NCI-H1436 treated with DMSO at 0.1 percent for 48 hours (cell line): ENCODE results near the gene GAK.
"Not testable (repeated sequence)": the region's sequence is repeated elsewhere in the genome, so short reads cannot be mapped to it uniquely, and the experiment has no call there.

Source experiments
- DNase-seq: peaks from one replicate; lab custom pipeline; 2025; lab: John Stamatoyannopoulos, UW

GAK gene

DNA sequence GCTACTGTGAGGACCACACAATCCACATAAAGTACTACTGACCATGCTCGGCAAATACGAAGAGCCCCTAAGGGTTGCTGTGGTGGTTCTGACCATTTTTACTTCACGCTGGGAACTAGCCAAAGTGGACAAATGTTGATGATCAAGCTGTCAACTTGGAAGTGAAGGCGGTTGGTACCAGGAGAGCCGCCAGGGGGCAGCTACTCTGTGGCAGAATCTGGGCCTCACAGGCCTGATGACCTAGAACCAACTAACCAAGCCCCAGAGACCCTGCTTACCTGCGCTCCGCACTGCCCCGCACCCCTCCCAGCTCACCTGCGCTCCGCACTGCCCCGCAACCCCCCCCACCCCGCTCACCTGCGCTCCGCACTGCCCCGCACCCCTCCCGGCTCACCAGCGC lies 5.6 kb downstream of the GAK start:
- no peak for DNase-seq

DNA sequence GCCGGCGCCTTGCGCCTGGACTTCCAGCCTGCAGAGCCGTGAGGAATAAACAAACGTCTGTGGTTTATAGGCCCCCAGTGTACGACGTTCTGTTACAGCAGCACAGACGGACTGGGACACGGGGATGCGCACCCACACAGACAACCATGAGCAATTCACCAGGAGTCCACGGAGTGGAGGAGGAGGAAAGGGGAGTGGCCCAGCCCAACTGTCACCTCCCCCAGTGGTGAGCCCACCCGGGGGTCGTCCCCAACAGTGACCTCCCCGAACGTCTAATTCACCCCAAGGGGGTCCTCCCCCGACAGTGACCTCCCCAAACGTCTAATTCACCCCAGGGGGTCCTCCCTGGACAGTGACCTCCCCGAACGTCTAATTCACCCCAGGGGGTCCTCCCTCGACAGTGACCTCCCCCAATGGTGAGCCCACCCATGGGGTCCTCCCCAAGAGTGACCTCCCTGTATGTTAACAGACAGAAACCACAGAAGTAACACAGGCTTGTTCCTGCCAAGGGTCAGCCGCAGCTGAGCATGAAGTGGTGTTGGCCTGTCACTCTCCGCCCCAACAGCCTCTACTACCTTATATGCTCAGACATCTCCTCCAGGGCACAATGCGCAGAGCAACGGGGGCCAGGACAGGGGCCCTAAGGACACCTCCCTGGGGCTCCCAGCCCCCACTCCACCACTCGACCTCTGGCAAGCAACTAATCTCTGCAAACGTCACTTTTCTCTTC lies 6.2 kb downstream of the GAK start:
- DNase-seq, result no peak

DNA sequence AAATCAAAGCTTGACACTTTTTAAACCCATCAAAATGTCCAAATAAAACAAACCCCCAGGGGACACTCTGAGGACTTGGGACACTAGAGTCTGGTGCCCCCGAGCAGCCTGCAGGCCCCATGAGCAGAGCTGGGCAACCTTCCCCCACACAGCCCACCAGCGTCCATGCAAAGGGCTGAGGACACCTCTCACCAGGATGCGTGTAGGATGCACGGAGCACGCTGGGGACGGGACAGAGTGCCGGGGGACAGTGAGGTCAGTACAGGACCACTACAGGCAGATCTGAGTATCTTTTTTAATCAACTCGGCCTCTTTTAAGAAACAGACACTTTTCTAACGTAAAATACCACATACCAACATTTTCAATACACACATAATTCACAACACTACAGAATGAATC lies 6.9 kb downstream of the GAK start:
- DNase-seq, result no peak

DNA sequence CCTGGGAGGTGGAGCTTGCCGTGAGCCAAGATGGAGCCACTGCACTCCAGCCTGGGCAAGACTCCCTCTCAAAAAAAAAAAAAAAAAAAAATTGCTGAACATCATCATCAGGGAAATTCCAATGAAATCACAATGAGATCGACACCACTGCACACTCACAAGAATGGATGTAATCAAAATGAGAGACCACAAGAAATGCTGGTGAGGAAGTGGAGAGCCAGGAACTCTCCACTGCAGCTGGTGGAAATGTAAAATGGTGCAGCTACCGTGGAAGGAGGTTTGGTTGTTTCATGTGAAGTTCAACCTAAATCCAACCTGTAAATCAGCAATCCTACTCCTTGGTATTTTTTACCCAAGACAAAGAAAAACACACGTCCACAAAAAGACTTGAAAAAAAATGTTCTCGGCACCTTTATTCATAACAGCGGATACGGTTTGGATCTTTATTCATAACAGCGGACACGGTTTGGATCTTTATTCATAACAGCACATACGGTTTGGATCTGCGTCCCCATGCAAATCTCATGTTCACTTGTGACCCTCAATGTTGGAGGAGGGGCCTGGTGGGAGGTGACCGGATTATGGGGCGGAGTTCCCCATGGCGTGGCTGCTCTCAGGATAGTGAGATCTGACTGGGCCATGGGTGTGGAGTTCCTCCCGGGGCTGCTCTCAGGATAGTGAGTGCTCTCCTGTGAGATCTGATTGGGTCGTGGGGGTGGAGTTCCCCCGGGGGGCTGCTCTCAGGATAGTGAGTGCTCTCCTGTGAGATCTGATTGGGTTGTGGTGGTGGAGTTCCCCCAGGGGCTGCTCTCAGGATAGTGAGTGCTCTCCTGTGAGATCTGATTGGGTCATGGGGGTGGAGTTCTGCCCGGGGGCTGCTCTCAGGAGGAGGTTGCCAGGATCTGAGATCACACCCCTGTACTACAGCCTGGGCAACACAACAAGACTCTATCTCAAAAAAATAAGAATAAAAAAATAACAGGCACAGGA lies 7.7 kb downstream of the GAK start:
- peak; percentile 89 for DNase-seq

DNA sequence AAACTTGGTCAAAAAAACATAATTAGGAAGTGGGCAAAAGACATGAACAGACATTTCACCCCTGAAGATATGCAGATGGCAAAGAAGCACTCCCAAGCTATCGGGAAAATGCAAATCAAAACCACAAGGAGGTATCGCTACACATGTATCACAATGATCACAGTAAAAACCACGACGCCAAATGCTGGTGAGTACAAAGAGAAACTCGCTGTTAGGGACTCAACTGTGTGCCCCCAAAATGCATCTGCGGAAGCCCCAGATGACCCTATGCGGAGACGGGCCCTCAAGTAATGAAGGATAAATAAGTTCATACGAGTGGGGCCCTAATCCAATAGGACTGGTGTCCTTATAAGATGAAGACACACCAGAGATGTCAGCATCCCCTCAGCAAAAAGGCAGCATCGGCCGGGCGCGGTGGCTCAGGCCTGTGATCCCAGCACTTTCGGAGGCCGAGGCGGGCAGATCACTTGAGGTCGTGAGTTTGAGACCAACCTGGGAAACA lies 10.2 kb downstream of the GAK start:
- DNase-seq, result no peak

DNA sequence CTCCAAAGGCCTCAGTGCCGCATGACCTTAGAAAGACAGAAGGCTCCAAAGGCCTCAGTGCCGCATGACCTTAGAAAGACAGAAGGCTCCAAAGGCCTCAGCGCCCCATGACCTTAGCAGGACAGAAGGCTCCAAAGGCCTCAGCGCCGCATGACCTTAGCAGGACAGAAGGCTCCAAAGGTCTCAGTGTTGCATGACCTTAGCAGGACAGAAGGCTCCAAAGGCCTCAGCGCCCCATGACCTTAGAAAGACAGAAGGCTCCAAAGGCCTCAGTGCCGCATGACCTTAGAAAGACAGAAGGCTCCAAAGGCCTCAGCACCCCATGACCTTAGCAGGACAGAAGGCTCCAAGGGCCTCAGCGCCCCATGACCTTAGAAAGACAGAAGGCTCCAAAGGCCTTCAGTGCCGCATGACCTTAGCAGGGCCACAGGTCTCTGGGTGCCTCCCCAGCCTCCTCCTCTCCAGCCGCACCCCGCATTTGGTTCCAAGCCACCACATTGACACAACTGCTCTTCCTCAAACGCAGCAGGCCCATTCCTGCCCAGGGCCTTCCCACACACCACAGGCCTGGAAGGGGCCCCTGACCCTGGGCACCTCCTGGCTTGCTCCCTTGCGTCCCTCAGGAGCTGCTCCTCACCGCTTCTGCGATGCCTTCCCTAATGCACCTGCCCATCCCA lies 13.0 kb downstream of the GAK start:
- DNase-seq, result not testable (repeated sequence)

DNA sequence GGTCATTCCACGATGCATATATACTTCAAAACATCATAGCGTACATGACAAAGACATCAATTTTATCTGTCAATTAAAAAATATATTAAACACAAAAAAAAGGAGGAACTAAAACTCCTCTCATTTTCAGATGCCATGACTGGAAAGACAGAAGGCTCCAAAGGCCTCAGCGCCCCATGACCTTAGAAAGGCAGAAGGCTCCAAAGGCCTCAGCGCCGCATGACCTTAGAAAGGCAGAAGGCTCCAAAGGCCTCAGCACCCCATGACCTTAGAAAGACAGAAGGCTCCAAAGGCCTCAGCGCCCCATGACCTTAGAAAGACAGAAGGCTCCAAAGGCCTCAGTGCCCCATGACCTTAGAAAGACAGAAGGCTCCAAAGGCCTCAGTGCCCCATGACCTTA lies 13.5 kb downstream of the GAK start:
- DNase-seq, result not testable (repeated sequence)

DNA sequence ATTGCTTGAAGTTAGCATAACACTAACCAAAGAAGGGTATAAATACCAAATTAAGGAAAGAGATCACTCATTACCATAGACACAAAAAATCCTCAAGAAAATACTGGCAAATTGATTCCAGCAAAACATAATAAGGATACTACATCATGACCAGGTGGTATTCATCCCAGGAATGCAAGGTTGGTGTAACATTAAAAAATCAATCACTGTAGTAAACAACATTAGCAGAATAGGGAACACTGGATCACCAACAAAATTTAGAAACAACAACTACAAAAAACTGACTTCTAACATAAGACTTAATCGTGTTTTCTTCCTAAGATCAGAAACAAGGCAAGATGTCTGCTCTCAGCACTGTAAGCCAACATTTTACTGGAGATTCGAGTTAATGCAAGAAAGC lies 14.1 kb downstream of the GAK start:
- no peak for DNase-seq

DNA sequence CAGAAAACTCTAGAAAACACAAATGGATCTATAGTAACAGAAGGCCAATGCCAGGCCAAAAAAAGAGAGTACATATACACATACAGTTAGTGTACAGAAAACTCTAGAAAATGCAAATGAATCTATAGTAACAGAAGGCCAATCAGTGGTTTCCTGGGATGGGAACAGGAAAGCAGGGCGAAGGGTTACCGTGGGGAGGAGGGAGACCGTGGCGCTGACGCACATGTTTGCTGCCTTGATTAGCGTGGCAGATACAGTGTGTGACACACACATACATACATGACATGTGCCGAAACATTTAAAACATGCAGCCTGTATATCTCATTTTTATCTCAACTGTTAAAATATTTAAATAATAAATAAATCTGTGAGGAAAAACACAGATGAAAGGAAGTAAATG lies 14.7 kb downstream of the GAK start:
- DNase-seq, result no peak

DNA sequence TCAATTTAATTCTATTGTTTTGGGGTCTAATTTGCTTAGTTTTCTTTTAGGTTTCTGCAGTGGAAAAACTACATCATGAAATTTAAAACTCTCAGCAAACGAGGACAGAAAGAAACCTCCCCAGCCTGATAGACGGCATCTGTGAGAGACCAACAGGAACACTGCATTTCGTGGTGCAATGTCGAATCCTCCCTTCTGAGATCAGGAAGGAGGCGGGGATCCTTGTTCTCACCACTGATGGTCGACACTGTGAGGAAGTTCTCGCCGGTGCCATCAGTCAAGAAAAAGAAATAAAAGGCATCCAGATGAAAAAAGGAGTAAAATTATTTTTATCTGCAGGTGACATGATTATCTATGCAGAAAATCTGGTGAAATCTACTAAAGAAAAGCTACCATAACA lies 16.5 kb downstream of the GAK start:
- DNase-seq, result no peak

DNA sequence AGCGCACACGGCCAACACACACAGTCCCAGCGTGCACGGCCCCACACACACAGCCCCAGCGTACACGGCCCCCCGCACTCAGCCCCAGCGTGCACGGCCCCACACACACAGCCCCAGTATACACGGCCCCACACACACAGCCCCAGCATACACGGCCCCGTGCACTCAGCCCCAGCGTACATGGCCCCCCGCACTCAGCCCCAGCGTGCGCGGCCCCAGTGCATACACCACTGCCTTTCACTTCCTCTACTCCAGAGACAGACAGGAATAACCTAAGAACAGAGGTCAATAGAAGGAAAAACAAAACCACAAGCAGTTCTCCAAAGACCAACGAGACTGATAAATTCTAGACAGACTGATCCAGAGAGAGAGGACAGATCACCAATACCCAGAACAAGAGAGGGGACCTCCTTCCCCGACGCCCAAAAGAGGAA lies 17.1 kb downstream of the GAK start:
- no peak for DNase-seq

DNA sequence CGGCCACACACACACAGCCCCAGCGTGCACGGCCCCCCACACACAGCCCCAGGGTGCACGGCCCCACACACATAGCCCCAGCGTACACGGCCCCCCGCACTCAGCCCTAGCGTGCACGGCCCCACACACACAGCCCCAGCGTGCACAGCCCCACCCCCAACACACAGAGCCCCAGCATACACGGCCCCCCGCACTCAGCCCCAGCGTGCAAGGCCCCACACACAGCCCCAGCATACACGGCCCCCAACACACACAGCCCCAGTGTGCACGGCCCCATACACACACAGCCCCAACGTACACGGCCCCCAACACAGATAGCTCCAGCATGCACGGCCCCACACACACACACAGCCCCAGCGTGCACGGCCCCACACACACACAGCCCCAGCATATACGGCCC lies 17.6 kb downstream of the GAK start:
- DNase-seq, result no peak

DNA sequence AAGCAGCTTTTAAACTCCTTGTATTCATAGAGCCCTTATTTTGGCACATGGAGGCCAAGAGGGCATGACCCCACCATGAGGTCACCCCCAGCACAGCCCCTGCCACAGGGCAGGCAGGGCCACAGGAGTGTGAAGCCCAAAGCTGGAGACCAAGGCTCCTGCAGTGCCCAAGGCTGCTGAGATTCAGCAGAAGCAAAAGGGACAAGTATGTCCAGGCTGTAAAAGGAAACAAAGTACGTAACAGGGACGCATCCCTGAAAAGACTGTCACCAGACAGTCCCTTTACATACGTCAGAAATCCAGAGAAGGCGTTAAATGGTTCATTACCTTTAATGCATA lies 18.9 kb downstream of the GAK start:
- DNase-seq, result no peak

DNA sequence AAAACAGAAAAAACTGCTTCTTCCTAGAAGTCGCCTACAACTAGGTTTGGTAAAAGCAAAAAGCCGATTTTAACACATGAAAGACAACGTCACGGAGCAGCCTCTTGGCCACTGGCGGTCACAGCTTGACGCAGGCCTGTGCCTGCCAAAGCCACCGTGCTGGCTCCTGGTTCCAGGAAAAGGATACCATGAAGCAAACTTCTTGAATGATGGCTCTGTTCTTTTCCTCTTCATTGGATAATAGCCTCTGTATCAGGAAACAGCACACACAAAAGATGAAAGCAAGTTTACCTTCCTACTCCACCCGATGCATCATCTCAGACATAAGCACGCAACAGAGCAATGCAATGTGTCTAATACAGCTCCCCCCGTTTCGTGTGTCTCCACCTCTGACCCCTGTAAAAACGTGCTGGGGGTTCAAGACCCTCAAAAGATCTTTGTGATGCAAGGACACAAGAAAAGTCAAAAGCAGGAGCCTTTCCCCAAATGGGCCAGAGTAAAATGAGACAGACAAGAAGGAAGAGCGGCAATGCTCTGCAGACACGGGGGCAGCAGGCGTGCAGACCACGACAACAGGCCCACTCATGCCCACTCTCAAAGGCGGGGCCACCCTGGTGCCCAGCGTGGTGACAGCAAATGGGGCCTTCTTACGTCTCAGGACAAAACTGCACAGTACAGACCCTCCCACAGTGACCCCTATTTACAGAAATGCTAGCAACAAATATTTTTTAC lies 19.4 kb downstream of the GAK start:
- DNase-seq, result no peak

DNA sequence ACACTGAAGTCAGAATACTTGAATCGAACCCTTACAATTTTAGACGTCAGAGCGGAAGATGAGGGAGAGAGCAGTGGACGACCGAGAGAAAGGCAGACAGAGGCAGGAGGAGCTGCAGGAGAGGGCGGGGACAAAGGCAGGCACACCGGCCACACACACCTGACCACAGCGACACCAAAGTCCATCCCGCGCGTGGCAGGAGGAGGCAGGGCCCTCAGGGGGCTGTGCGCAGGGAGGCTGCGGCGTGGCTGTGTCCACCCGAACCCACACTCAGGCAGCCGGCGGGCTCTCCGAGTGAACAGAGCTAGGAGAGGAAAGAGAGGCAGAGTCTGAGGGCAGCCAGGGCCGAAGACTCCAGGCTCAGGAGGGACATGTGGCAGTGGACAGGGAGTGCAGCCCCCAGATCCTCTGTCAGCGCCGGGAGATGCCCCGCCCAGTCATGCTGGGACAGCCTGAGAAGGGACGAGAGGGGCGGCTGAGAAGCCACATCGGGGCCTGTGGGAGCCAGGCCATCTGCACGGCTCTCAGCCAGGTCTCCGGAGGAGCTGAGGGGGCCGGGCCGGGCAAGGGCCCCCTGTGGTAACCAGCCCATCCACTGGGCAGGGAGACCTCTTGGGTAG lies 20.1 kb downstream of the GAK start:
- no peak for DNase-seq

DNA sequence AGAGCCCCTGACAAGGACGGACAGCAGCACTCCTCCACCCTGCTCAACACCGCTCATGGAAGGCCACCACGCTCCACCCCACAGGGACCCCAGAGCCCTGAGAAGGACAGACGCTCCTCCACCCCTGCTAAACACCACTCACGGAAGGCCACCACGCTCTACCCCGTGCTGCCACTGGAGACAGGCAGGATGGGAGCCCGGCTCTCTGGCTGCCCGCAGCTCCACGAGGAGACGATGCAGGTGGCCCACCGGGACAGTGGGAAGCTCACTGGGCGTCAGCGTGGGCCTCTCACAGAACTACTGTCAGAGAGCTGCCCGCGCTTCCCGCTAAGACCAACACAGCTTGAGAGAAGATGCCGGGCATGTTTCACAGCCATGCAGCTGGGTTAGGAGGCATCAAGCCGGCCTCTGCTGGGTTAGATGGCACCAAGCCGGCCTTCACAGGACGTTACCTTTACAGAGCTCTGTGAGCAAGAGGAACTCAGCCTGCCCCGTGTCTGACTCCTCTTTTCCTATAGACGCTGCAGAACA lies 20.8 kb downstream of the GAK start:
- DNase-seq, result no peak

DNA sequence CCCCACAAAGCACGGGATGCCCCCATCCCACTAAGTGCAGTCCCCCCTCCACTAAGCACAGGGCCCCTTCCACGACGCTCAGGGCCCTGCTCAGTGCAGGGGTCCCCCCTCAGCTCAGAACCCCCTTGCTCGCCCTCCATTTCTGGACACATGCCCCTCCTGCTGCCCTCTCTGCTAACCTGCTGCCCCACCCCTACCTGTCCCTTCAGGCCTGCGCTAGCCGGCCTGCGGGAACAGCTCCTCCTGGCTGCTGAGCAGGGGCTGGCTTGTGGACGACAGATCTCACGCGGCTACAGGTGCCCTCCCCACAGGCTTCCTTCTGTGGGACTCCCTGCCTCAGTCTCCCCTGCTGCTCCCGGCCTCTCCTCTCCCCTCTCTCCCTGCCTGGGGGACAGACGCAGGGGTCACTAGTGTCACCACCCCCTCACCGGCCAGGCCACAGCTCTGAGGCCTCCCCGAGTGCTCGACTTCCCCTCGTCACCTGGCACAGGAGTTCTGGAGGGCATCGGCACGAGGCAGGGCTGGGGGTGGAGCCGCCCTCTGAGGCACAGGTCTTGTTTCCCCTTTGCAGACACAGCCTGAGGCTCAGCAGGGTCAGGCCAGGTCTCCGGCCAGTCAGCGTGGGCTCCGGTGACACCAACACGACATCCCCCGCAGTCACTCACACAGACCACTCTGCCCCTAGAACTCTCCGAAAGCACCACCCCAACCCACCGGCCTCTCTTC lies 21.6 kb downstream of the GAK start:
- no peak for DNase-seq

DNA sequence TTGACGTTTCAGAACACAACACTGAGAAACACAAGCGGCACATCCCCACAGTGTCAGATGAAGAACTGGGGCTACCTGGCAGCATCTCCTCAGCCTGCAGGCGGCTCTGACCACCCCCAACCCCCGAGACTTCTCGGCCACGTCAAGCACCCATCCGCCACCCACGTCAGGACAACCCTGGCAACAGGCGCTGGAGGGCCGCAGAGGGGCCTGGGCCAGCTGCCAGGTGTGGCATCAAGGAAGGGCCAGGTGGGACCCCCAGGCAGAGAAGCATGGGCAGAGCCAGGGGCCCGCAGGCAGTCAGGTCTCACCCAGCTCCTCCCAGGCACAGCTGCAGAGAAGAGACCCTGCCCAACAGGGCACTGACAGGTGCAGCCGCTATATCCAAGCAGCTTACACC lies 22.3 kb downstream of the GAK start:
- DNase-seq, result no peak

DNA sequence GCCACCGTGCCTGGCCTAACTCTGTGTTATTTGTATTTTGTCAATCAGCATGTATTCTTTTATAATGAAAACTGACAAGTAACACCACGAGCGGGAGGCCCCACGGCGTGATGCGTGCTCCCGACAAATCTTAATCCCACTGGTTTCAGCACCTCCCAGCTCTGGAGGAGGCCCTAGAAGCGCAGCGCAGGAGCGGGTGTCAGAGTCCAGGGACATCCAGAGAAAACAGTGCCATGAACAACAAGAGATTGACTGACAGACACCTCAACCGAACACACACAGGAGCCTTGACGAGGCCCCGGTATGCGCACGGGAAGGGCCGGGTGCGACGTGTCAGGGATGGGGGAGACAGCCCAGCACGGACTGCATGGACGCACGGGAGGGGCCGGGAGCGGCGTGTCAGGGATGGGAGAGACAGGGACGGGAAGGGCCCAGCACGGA lies 23.0 kb downstream of the GAK start:
- no peak for DNase-seq

DNA sequence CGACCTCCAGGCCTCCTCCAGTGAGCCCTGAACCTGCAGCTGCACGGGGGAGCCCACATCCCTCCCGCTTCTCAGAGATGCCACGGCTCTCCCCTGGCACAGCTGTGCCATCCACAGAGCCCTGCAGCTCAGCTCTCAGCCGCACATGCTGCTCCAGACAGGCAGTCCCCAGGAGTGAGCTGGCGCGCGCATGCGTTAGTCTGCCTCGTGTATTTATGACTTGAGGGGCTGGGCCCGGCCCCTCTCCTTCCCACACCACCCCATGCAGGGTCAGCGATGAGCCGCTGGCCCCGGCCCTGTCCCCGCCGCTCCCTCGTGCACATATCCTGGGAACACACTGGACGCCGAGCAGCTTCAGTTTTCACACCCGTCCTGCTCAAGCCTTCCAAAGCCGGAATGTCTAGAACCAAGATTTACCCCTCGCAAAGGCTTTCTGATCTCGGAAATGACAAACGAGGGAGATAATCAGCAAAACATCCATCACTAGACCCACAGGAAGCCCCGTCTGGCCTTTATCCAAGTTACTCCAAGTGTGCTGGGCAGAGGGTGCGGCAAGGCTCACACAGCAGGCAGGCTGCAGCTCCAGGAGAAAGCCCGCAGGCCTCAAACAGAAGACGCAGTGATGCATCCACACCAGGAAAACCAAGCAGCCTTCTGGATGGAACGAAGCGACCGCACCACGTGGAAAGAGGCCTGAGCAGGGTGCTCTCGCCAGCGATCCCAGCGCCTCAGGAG lies 24.3 kb downstream of the GAK start:
- no peak for DNase-seq
